Fibroblast of skin of back (primary cell): ENCODE results near the gene RBPJL.
"Not testable (repeated sequence)": the region's sequence is repeated elsewhere in the genome, so short reads cannot be mapped to it uniquely, and the experiment has no call there.

ENCODE experiments used
- DNase-seq: peaks from one replicate; pipeline ENCODE4 v3.0.0-alpha.2; 2013

Gene RBPJL

GRCh38 chr20:45342855-45343531, 36.4 kb downstream of the RBPJL start:
- no peak for DNase-seq

- DNase-seq: no peak
Measured at GRCh38 chr20:45343532-45344167, 37.0 kb downstream of the RBPJL start.

GRCh38 chr20:45344168-45344860, 37.7 kb downstream of the RBPJL start:
- peak; percentile 92 for DNase-seq

- no peak for DNase-seq
Measured at GRCh38 chr20:45345104-45345936, 38.7 kb downstream of the RBPJL start.

GRCh38 chr20:45346291-45346718, 39.7 kb downstream of the RBPJL start:
- DNase-seq: no peak

GRCh38 chr20:45346851-45347250, 40.2 kb downstream of the RBPJL start:
- no peak for DNase-seq

- DNase-seq: no peak
Measured at GRCh38 chr20:45347297-45347935, 40.8 kb downstream of the RBPJL start.

- DNase-seq: peak; percentile 63
Measured at GRCh38 chr20:45347936-45348778, 41.5 kb downstream of the RBPJL start, which contains the start of gene SDC4. Gene SDC4, minus strand, starts transcription at chr20:45348424. Its CDS starts 40 bp downstream, at chr20:45348384.

- no peak for DNase-seq
Measured at GRCh38 chr20:45350217-45350616, 43.6 kb downstream of the RBPJL start.

- not testable (repeated sequence) for DNase-seq
Measured at GRCh38 chr20:45350795-45351194, 44.2 kb downstream of the RBPJL start.

- no peak for DNase-seq
Measured at GRCh38 chr20:45352729-45353128, 46.1 kb downstream of the RBPJL start.

- DNase-seq: no peak
Measured at GRCh38 chr20:45353746-45354145, 47.1 kb downstream of the RBPJL start.

GRCh38 chr20:45354423-45355208, 48.0 kb downstream of the RBPJL start:
- no peak for DNase-seq

GRCh38 chr20:45355209-45356084, 48.8 kb downstream of the RBPJL start:
- DNase-seq: peak; percentile 66

- peak; percentile 80 for DNase-seq
Measured at GRCh38 chr20:45358282-45359068, 51.8 kb downstream of the RBPJL start.

- DNase-seq: no peak
Measured at GRCh38 chr20:45359069-45359405, 52.4 kb downstream of the RBPJL start.

- no peak for DNase-seq
Measured at GRCh38 chr20:45359406-45360148, 52.9 kb downstream of the RBPJL start.

- no peak for DNase-seq
Measured at GRCh38 chr20:45361793-45362192, 55.2 kb downstream of the RBPJL start.
